Heart left ventricle (tissue), 16 donors: Measurements from ENCODE around the gene TOGARAM1. TPM values are rescaled to one million over a fixed set of nuclear protein-coding genes. Genes with fewer than 3 reads are reported as not detected.

Source experiments
- ATAC-seq, 4 donors: fragments of 200-7000 bp; cut with Tn5 transposase; one replicate each; pipeline ENCODE4 v1.9.1; 2020 to 2022; ENCODE audit warnings: moderate library complexity in 4 of 4, mild to moderate bottlenecking in 3 of 4, moderate number of reproducible peaks in 1 of 4
- DNase-seq, 5 donors: peaks; one replicate each; pipeline ENCODE4 v3.0.0-alpha.2; 2020
- H3K27ac ChIP-seq, 12 donors: fragments of 200-600 bp; sonication (generic) in 4 of 12; one replicate each; pipeline versions ENCODE4 v1.5.0 to v1.8.0; 2016 to 2022; ENCODE audit warnings: mild to moderate bottlenecking in 2 of 12
- H3K27me3 ChIP-seq, 9 donors: fragments of 200-600 bp; sonication (generic) in 2 of 9; one replicate each; pipeline versions ENCODE4 v1.5.1 to v1.8.0; 2016 to 2022; ENCODE audit warnings: mild to moderate bottlenecking in 3 of 9
- H3K36me3 ChIP-seq, 9 donors: fragments of 200-600 bp; sonication (generic) in 2 of 9; one replicate each; pipeline versions ENCODE4 v1.5.0 to v1.8.0; 2018 to 2022; ENCODE audit warnings: mild to moderate bottlenecking in 2 of 9
- H3K4me1 ChIP-seq, 12 donors: fragments of 200-600 bp; sonication (generic) in 4 of 12; one replicate each; pipeline versions ENCODE4 v1.5.0 to v1.8.0; 2016 to 2022; ENCODE audit warnings: mild to moderate bottlenecking in 3 of 12
- H3K4me3 ChIP-seq, 12 donors: fragments of 200-600 bp; sonication (generic) in 4 of 12; one replicate each; pipeline versions ENCODE4 v1.5.0 to v1.8.0; 2017 to 2022; ENCODE audit warnings: mild to moderate bottlenecking in 9 of 12, moderate library complexity in 4 of 12
- H3K9me3 ChIP-seq, 12 donors: fragments of 200-600 bp; sonication (generic) in 4 of 12; one replicate each; pipeline versions ENCODE4 v1.5.0 to v1.8.0; 2016 to 2022; ENCODE audit warnings: mild to moderate bottlenecking in 1 of 12
- CTCF ChIP-seq, 12 donors: fragments of 200-600 bp; sonication (generic) in 4 of 12; IDR thresholded peaks; one replicate each; pipeline versions ENCODE4 v1.5.0 to v1.8.0; 2018 to 2022; ENCODE audit warnings: antibody characterized with exemption in 12 of 12, mild to moderate bottlenecking in 5 of 12
- POLR2A ChIP-seq, 2 donors: fragments of 450-650 bp; IDR thresholded peaks; one replicate each; pipeline ENCODE4 v1.6.1; 2017; ENCODE audit warnings: antibody characterized with exemption in 2 of 2, mild to moderate bottlenecking in 2 of 2, moderate library complexity in 2 of 2
- WGBS, 4 donors: extraction: QIAGEN DNeasy Blood & Tissue Kit in 2 of 4; methylation state at CpG; one replicate each; pipeline versions ENCODE4 v1.1.5 to v1.1.7; 2013 to 2018; 5-methylcytosine and 5-hydroxymethylcytosine counted together
- intact Hi-C, 10 donors: fragments of 100-400 bp; cut with DNase I; formaldehyde crosslinking; loops; one replicate each; pipeline versions ENCODE4 v1.11.1 to v1.14.2; 2022
- polyA plus RNA-seq, 2 donors: library from polyadenylated mRNA; stranded (reverse); fragments of 200-250 nt; gene quantifications; one replicate each; pipeline ENCODE4 v1.2.3, GENCODE V29; 2013
- total RNA-seq, 9 donors: library from RNA; depleted of rRNA in 2 of 9; stranded (reverse); fragments of >200 nt in 2 of 9; fragmentation: NEBNext Ultra II Directional in 3 of 9; extraction: Animal tissue kit (Norgen Biotek cat#: 25700) in 3 of 9; gene quantifications; one replicate each; pipeline versions ENCODE4 v1.1.0 to v1.2.4, GENCODE V29; 2016 to 2023
- donor health status: ischemic (EF 13 %, LVEDD 7.1; RV severe dilation, severe dysfunction).
- donor health status: healthy with polysubstance abuse.
- donor health status: DM: no; HTN: yes; CAD: no.
- donor health status: DM: no; HTN: no; CAD: no.
- donor health status: ischemic (EF 25% LVEDD 6.9; RV normal size, moderate dysfunction).
- donor health status: ischemic (EF 25% LVEDD 5.7; RV mildly dilated, moderate dysfunction).
- donor health status: healthy.
- donor health status: DM: yes; HTN: yes; CAD: no.
- donor health status: ischemic (EF 35%, LVEDD 5.7; RV mildly dilated, moderate dysfunction).
- donor health status: nonischemic (EF 11% LVEDD 7.7; RV severe dilation, severe dysfunction).
- donor health status: DM: yes; HTN: yes; CAD: no.
- donor health status: PGD.
- donor health status: ischemic (EF 29% LVEDD 5.4; RV normal size, mild dysfunction).
- donor health status: nonischemic (EF 23%, LVEDD 6.1; RV moderate dilation, normal function).

TOGARAM1 gene
- total and polyA plus RNA-seq, 11 donors: 2.7 to 24.0 (median 18.4) TPM

- no peaks in the 10 kb centered on the region for H3K27me3 ChIP-seq
- intact Hi-C loops: no loop called here
- 92 to 99% (median 96%) methylated on average over 2 of the region's 2 CpGs for WGBS, 4 donors
- DNase-seq (no peak), ATAC-seq (no peak)
- peaks cover 0 to 22% (median 14%) of the 10 kb centered on the region in 12 donors for H3K4me1 ChIP-seq
- TF ChIP-seq CTCF (IDR thresholded peaks at IDR 0.05): no peak
- no peak for TF ChIP-seq POLR2A (IDR thresholded peaks at IDR 0.05)
- peaks cover 0 to 45% (median 38%) of the 10 kb centered on the region in 9 donors for H3K36me3 ChIP-seq
- H3K9me3 ChIP-seq: no peaks in the 10 kb centered on the region
- no peak overlapping the region for H3K4me3 ChIP-seq
- no peak overlapping the region for H3K27ac ChIP-seq
Measured at GRCh38 chr14:45094275-45094674, 132.3 kb downstream of the TOGARAM1 start.

- Histone ChIP-seq H3K27ac (no peak overlapping the region), H3K27me3 (no peaks in the 10 kb centered on the region), H3K9me3 (no peaks in the 10 kb centered on the region), H3K4me3 (no peak overlapping the region), H3K4me1 (peaks cover 0 to 19% (median 11%) of the 10 kb centered on the region in 12 donors), H3K36me3 (peaks cover 0 to 53% (median 47%) of the 10 kb centered on the region in 9 donors)
- DNase-seq (no peak), ATAC-seq (no peak)
- 81 to 90% (median 85%) methylated on average over 4 of the region's 4 CpGs for WGBS, 4 donors
- intact Hi-C loops: no loop called here
- TF ChIP-seq POLR2A (IDR thresholded peaks at IDR 0.05) (no peak), CTCF (IDR thresholded peaks at IDR 0.05) (no peak)
Measured at GRCh38 chr14:45095143-45095542, 133.2 kb downstream of the TOGARAM1 start.

GRCh38 chr14:45096218-45096617 lies 134.2 kb downstream of the TOGARAM1 start:
- DNase-seq (no peak), ATAC-seq (no peak)
- Histone ChIP-seq H3K27me3 (no peaks in the 10 kb centered on the region), H3K27ac (no peak overlapping the region), H3K36me3 (peaks cover 0 to 64% (median 58%) of the 10 kb centered on the region in 9 donors), H3K4me1 (peaks cover 0 to 9% (median under 1%) of the 10 kb centered on the region in 12 donors), H3K9me3 (no peaks in the 10 kb centered on the region), H3K4me3 (no peak overlapping the region)
- WGBS, 4 donors: 95 to 98% (median 95%) methylated on average over 4 of the region's 4 CpGs
- TF ChIP-seq POLR2A (IDR thresholded peaks at IDR 0.05) (no peak), CTCF (IDR thresholded peaks at IDR 0.05) (no peak)
- intact Hi-C loops: no loop called here

GRCh38 chr14:45103806-45104205 lies 141.8 kb downstream of the TOGARAM1 start:
- H3K27me3 ChIP-seq: no peaks in the 10 kb centered on the region
- peaks cover 0 to 100% (median 82%) of the 10 kb centered on the region in 9 donors for H3K36me3 ChIP-seq
- DNase-seq: no peak
- TF ChIP-seq CTCF (IDR thresholded peaks at IDR 0.05): no peak
- no peak for TF ChIP-seq POLR2A (IDR thresholded peaks at IDR 0.05)
- no peak overlapping the region for H3K27ac ChIP-seq
- ATAC-seq: no peak
- H3K4me1 ChIP-seq: no peaks in the 10 kb centered on the region
- H3K4me3 ChIP-seq: no peak overlapping the region
- intact Hi-C loops: no loop called here
- H3K9me3 ChIP-seq: no peaks in the 10 kb centered on the region
